ENCODE measurements around the gene WDR86.

Gene WDR86, protein sequence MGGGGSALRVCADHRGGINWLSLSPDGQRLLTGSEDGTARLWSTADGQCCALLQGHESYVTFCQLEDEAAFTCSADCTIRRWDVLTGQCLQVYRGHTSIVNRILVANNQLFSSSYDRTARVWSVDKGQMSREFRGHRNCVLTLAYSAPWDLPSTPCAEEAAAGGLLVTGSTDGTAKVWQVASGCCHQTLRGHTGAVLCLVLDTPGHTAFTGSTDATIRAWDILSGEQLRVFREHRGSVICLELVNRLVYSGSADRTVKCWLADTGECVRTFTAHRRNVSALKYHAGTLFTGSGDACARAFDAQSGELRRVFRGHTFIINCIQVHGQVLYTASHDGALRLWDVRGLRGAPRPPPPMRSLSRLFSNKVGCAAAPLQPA

DNA sequence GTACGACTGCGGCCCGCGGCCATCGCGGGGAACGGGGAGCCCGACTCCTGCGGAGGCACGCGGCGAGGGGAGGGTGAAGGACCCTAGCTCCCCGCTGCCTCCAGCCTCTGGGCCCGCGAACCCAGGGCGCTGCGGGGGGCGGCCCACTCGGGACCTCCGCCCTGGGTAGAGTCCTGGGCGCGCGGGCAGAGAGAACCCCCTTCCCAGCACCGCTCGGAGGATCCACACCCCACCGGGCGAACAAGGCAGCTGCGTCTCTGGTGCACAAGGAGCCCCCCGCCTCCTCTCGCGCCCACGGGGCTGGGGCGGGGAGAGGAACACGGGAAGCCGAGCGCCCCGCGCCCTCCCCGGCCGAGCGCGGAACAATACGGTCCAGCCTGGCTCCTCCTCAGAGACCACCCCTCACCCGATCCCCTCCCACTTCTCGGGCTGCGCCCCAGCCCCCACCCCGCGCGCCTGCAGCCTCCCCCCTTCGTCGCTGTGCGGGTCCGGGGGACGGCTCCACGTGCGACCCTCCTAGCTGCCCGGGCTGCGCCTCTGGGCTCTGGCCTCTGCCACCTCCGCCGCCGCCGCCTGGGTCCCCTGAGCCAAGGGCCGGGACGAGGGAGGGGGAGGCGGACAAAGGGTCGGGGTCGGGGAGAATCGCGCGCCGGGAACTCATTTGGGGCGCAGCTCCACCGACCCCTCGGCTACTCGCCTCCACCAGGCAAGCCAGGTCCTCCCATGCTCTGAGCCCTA lies at the start of gene WDR86:
Gene WDR86 (minus strand): TSS at position 372 of the 738 bp plus-strand sequence. CDS start 449 bp downstream, outside the sequence.
- no peak for DNase-seq

DNA sequence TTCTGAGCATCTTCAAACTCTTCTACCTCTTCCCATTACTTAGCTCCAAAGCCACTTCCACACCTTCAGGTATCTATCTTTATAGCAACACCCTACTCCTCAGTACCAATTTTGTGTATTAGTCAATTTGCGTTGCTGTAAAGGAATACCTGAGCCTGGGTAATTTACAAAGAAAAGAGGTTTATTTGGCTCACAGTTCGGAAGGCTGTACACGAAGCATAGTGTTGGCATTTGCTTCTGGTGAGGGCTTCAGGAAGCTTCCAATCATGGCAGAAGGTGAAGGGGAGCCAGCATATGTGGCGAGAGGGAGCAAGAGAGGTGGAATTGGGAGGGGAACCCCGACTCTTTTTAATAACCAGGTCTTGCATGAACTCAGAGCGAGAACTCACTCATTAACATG lies 47.7 kb upstream of the WDR86 start:
- DNase-seq = no peak

DNA sequence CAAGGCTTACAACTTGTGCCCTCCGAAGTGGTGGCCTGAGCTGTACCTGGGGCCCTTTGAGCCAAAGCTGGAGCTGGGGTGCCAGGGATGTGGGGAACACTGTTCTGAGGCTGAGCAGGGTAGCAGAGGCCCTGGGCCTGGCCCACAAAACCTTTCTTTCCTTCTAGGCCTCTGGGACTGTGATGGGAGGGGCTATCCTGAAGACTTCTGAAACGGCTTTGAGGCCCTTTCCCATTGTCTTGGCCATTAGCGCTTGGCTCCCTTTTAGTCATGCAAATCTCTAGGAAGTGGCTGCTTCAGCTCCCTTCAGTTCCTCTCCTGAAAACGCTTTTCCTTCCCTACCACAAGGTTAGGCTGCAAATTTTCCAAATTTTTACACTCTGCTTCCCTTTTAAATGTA lies 46.9 kb upstream of the WDR86 start:
- no peak for DNase-seq

DNA sequence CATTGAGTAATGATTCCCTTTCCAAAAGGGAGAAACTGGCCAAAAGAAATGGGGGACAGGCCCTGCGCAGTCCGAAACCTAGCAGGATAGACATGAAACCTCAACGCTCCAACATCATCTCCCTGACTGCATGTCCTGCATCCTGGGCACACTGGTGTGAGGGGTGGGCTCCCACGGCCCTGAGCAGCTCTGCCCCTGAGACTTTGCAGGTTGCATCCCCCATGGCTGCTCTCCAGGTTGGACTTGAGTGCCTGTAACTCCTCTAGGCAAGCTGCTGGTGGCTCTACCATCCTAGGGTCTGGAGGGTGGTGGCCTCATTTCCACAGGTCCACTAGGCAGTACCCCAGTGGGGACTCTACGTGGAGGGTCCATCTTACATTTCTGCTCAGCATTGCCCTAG lies 46.4 kb upstream of the WDR86 start:
- no peak for DNase-seq

DNA sequence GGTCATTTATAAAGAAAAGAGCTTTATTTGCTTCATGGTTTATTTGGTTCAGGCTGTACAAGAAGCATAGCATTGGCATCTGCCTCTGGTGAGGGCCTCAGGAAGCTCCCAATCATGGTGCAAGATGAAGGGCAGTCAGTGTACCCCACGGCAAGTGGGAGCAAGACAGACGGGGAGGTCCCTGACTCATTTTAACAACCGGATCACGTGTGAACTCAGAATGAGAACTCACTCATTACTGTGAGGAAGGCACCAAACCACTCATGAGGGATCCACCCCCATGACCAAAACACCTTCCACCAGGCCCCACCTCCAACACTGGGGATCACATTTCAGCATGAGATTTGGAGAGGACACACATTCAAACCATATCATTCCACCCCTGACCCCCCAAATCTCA lies 45.9 kb upstream of the WDR86 start:
- DNase-seq = no peak

DNA sequence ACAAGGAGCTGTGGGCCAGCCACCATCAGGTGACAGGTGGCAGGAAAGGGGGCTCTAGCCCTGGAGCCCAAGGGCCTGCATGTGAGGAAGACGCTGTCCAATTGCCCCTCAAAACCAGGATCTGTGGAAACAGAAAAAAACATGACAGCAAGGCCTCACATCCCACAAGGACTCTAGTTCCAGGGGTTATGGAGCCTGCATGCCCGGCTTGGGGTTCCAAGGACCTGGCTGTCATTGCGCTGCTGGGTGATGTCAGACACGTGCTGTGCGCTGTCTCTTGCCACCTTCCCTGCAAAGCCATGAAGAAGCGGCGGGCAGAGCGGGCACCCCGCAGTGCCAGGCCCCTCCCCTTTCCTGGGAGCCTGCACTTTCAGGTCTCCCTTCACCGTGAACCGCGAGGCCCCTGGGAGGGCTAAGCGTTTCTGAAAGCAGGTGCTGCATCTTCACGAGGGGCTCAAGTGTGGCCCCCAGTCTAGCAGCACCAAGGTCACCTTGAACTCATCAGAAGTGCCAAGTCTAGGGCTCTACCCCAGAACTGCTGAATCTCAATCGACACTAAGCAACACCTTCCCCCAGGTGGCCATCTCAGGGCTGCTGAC lies 45.2 kb upstream of the WDR86 start:
- DNase-seq = no peak

DNA sequence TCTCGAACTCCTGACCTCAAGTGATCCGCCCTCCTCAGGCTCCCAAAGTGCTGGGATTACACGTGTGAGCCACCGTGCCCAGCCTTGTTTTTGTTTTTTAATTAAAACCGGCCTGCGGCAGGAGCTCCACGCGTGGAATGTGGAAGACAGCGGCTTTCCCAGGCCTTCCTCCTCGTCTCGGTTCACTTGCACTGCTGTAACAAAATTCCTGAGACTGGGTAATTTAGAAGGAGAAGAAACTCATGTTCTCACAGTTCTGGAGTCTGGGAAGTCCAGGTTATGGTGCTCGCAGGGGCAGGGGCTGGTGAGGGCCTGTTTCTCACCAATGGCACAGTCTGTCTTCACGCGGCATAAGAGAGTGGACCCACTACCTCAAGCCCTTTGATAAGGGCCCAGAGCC lies 44.5 kb upstream of the WDR86 start:
- DNase-seq = no peak

DNA sequence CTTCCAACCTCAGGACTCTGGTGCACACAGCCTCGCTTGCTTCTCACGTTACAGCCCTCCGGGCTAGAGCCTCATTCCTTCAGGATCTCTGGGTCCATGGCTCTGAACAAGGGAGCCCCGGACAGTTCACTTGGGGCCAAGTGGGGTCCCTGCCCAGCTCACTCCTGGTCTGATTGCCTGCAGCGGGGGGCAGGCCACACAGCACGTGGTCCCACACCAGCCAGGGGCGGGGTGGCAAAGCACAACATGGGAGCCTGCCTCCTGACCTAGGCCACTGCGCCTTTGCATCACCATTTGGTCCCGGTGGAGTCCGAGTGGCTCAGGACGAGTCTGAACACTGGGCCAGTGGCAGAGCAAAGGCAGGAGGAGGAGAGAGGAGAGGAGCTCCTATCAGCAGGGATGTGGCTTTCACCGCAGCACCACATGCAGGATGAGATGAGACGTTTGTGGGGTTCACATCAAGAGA lies 43.5 kb upstream of the WDR86 start:
- DNase-seq = no peak

DNA sequence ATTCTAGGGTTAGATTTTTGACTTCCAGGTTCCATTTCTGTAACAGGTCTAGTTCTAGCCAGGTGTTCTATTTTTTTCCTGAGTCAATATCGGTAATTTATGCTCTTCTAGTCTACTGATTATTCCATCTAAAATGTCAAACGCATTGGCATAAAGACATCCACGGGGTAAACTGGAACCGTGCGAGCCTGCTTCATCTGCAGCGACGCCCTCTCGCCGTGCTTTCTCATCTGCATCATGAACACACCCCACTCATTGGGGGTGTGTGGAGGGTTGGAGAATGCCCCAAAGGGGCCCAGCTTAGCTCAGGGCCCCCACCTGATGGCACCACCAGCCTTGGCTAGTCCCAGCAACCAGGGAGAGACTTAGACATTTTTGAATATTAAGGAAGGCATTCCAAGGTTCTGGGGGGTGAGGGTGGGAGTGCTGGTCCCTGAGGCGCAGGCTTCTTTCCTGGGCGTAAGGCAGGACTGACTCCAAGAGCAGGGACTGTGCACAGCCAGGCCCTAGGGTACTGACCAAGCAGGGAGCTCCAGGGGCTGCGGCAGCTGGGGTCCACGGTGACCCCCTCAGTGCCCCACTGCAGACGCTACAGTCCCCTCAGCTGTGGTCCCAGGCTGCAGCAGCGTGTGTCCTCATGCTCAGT lies 43.0 kb upstream of the WDR86 start:
- DNase-seq = no peak

DNA sequence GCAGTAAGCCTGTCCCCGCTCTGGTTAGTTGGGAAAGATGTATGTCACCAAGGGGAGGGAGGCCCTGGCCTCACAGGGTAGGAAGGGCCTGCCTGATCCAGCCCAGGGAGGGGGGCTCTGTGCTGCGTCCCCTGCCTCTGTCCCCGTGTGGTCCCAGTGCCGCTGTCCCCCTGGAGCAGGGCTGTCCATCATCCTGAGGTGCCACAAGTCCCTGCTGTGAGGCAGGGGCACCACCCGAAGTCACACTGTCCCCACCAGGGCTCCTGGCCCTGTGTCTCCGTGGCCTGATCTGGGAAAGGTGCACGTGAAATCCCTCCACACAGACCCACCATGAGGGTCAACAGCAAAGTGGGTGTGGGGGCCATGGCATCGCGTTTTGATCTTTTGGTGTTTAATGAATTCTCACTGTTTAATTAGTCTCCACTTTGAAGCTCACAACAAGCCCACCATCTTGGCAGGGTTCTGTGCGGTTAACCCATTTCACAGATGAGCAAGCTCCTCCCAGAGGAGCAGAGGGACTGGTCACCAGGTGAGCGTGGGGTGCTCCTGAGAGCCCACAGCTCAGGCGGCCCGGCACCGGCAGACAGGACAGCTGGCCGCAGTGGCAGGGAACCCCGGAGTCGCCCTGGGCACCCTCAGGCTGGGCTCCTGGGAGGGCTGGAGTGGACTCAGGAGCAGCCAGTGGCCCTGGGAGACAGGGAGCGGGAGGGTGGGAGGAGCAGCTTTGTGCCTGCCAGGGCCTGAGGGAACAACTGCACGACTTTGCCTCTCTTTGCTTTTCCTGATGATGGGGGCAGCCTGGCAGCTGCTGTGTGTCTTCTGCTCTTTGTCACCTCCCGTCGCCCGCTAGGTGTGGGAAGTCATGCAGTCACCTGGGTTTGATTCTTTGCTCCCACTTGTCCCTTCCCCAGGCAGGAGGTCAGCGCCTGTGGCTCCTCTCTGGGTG lies 42.1 kb upstream of the WDR86 start:
- no peak for DNase-seq

DNA sequence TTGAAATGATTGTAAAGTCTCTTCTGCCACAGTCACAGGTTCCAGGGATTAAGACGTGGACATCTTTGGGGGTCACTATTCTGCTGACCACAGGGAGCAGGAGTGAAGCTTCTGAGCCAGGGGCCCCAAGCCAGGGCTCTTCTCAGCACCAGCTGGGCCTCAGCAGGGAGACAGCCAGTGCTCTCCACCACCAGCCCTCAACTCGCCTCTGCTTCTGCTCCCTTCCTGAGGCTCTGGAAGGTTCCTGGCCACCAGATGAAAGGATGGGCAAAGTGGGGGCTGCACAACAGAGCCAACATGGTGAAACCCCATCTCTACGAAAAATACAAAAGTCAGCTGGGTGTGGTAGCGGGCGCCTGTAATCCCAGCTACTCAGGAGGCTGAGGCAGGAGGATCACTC lies 41.3 kb upstream of the WDR86 start:
- DNase-seq = no peak

DNA sequence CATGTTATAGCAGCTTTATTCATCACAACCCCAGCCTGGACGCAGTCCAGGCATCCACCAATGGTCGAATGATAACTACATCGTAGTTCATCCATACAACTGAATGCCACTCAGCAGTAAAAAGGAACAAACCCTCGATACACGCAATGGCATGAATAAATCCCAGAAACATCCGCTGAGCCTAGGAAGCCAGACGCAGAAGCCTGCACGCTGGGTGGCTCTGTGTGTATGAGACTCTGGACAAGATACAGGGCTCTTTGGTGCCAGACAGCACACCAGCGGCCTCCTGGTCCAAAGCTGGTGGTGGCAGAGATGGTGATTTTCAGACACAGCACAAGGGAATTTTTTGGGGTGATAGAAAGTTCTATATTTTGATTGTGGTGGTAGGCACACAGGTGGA lies 40.2 kb upstream of the WDR86 start:
- no peak for DNase-seq

DNA sequence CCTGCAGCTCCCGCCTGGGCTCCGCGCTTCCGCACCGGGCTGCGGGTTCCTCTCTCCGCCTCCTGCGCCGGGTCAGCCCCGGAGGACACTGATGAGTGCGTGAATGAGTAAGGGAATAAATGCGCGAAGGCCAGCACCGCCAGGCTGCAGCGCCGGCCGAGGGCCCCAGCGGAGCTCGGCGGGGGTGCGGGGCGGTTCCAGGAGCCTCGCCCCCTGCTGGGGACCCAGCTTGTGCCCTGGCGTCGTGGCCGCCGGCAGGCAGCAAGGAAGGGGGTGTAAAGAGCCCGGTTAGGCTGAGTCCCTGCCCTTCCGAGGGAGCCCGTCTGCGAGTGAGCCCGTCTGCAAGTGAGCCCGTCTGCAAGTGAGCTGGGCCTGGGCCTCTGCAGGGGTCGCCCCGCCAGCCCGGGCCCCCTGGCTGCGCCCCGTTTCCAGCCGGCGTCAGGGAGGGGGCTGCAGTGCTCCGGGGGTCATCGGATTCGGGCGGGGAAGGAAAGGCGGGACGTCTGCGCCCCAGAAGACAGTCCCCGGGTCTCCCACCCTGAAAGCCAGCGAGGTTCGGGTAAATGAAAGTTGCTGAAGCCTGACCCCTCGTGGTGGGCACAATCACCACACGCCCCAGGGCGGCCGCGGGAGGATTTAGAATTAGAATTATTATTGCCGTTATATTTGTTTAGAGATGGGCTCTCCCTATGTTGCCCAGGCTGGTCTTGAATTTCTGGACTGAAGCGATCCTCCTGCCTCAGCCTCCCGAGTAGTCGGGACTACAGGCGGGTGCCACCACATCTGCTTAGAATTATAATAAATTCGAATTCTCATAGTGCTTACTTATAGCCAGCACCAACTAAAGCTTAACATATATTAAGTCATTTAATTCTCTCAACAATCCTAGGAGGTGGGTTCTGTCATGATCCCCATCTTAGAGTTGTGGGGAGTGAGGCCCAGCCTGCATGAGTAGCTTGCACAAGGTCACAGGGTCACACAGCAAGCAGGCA lies 38.7 kb upstream of the WDR86 start:
- peak; percentile 80 to 85 for DNase-seq

DNA sequence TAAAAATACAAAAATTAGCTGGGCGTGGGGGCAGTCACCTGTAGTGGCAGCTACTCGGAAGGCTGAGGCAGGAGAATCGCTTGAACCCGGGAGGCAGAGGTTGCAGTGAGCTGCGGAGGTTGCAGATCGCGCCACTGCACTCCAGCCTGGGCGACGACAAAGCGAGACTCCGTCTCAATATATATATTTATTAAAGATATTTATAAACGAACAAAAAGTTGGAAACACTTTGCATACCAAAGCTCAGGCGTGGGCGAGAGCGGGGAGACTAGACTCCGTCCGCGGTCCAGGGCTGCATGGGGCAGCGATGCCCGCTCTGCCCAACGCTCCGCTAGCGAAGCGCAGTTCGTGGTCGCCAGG lies 38.0 kb upstream of the WDR86 start:
- no peak for DNase-seq

DNA sequence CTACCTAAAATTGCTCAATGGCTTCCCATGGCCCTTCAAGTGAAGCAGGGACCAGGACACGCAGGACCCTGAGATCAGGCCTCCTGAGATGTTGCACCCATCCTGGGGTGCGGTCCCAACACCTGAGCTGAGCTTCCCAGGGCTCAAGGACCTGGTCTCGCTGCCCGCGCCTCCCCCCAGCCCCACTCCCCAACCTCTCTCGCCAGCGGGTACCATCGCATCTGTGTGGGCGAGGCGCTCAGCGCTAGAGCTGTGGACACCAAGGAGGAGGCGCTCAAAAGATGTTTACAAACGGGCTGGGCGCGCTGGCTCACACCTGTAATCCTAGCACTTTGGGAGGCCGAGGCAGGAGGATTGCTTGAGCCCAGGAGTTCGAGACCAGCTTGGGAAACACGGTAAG lies 37.5 kb upstream of the WDR86 start:
- DNase-seq = no peak

DNA sequence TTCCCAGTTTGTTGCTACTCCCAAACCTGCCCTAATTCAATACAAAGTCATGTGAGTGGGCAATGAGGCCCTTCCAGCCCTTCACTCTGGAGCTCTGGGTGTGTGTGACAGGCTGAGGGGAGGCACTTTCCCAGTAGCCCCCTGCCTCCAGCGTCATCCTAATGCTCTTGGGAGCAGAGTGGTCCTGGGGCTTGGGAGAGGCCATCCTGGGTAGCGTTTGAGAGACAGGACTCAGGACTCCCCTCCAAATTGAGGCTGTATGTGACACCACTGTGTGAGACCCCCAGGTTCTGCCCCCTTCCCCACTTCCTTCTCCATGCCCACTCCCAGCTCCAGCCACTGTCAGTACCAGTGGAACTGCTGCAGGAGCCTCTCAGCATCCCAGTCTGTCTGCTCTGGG lies 36.6 kb upstream of the WDR86 start:
- DNase-seq = no peak

DNA sequence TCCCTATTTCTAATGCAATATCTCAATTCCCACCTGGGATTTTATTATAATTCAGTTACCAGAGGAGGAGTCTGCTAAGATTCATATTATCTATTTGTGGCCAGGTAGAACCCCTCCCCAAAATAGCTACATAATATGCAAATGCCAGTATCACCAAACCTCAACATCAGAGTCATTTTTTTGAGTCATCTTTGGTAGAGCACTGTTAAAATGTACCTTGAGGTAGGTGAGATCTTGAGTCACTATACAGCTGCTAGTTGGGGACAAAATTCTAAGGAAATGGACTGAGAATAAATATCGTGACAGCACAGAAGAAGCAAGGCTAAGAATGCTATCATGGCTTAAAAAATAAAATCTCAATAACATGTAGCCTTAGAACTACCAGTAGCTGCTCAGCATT lies 34.8 kb upstream of the WDR86 start:
- no peak for DNase-seq

DNA sequence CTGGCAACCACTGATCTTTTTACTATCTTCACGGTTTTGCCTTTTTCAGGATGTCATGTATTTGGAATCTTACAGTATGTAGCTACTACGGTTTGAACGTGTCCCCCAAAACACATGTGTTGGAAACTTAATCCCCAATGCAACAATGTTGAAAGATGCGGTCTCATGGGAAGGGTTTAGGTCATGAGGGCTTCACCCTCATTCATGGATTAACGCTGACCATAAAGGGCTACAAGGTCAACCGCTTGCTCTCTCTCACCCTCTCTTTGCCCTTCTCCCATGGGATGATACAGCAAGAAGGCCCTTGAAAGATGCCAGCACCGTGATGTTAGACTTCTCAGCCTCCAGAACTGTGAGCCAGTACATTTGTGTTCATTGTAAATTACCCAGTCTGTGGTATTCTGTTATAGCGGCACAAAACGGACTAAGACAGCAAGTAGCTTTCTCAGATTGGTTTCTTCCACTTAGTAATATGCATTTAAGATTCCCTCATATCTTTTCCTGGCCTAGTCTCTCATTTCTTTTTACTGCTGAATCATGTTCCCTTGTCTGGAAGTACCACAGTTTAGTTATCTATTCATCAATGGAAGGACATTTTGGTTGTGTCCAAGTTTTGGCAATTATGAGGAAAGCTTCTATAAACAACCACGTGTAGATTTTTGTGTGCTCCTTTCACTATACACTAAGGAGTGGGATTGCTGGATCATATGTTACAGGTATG lies 33.1 kb upstream of the WDR86 start:
- DNase-seq = no peak

DNA sequence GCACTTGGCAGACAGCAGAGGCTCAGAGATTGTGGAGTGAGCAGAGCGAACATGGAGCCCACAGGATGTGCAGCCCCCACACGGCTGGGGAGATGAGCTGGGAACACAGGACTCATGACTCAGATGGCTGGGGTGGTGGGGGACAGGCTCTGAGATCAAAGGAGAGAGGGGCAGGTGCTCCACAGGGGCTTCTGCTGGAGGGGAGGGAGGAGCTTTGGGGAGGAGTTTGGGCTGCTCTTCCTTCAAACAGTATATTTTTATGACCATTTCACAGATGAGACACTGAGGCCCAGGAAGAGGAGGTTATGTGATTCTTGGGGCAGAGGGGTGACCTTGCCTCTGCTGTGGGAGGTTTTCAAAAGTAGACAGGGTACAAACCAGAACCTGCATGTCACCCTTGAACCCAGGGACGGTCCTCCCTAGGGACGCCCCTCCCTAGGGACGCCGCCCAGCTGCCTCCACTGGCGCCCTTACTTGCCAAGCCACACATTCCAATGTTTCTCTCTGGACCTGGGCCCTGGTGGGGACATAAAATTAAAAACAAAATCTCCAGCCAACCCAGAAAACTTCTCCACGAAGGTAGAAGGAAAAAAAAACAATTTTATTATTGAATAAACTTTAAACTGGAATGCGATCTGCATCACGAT lies 31.1 kb upstream of the WDR86 start:
- no peak for DNase-seq

Data from activated CD4-positive, alpha-beta T cell treated with anti-CD3 and anti-CD28 coated beads, Interleukin-2, amount 50 U/mL, for 48 hours (primary cell).